Activated CD8-positive, alpha-beta memory T cell treated with anti-CD3 and anti-CD28 coated beads, Interleukin-2, amount 50 U/mL, for 24 hours (primary cell): ENCODE measurements around the gene GJA9.
"Not testable (repeated sequence)": the region's sequence is repeated elsewhere in the genome, so short reads cannot be mapped to it uniquely, and the experiment has no call there.

Experiments used
- DNase-seq: peaks from one replicate; pipeline ENCODE4 v3.0.0-alpha.2; 2020; ENCODE audit errors: extremely low read depth

The GJA9 gene

GRCh38 chr1:38873027-38873969, 8.1 kb downstream of the GJA9 start, which contains the start of gene MYCBP:
Gene MYCBP (minus strand): TSS chr1:38873348. CDS start chr1:38873305, 43 bp downstream.
- peak; percentile 86 for DNase-seq

- DNase-seq, result no peak
Measured at GRCh38 chr1:38872401-38873026, 8.9 kb downstream of the GJA9 start.

GRCh38 chr1:38870996-38871395, 10.4 kb downstream of the GJA9 start:
- no peak for DNase-seq

- DNase-seq, result no peak
Measured at GRCh38 chr1:38867208-38867607, 14.2 kb downstream of the GJA9 start.

- no peak for DNase-seq
Measured at GRCh38 chr1:38865112-38865715, 16.2 kb downstream of the GJA9 start.

GRCh38 chr1:38860454-38860795, 21.0 kb downstream of the GJA9 start:
- DNase-seq, result no peak

GRCh38 chr1:38859561-38860453, 21.6 kb downstream of the GJA9 start, which contains the start of gene RRAGC:
Gene RRAGC (minus strand): TSS chr1:38859772. CDS start chr1:38859646, 126 bp downstream.
- DNase-seq, result peak; percentile 95

- DNase-seq, result no peak
Measured at GRCh38 chr1:38858833-38859560, 22.4 kb downstream of the GJA9 start.

- no peak for DNase-seq
Measured at GRCh38 chr1:38852780-38853179, 28.6 kb downstream of the GJA9 start.

GRCh38 chr1:38848071-38848470, 33.3 kb downstream of the GJA9 start:
- no peak for DNase-seq

- DNase-seq, result no peak
Measured at GRCh38 chr1:38846210-38846609, 35.2 kb downstream of the GJA9 start.

- DNase-seq, result not testable (repeated sequence)
Measured at GRCh38 chr1:38845088-38845487, 36.3 kb downstream of the GJA9 start.

- DNase-seq, result no peak
Measured at GRCh38 chr1:38840281-38840680, 41.1 kb downstream of the GJA9 start.

GRCh38 chr1:38839363-38839762, 42.0 kb downstream of the GJA9 start:
- no peak for DNase-seq

- DNase-seq, result not testable (repeated sequence)
Measured at GRCh38 chr1:38836316-38836715, 45.1 kb downstream of the GJA9 start.

GRCh38 chr1:38834937-38835827, 46.2 kb downstream of the GJA9 start:
- no peak for DNase-seq

GRCh38 chr1:38834221-38834782, 47.1 kb downstream of the GJA9 start:
- no peak for DNase-seq

- DNase-seq, result no peak
Measured at GRCh38 chr1:38833146-38833545, 48.2 kb downstream of the GJA9 start.

- DNase-seq, result no peak
Measured at GRCh38 chr1:38832370-38832734, 49.0 kb downstream of the GJA9 start.
